GM23248 (cell line): Measurements from ENCODE around the gene ADIPOR2.

Source experiments
- EZH2 ChIP-seq: fragments of 200-600 bp; sonication (generic); IDR thresholded peaks from 2 replicates; pipeline ENCODE4 v1.6.1; 2018; ENCODE audit warnings: antibody characterized with exemption, mild to moderate bottlenecking; ENCODE audit not compliant: insufficient read depth, poor library complexity, severe bottlenecking
- EZH2phosphoT487 ChIP-seq: fragments of 200-600 bp; sonication (generic); IDR thresholded peaks from 2 replicates; pipeline ENCODE4 v1.6.1; 2018; ENCODE audit warnings: antibody characterized with exemption, moderate library complexity, mild to moderate bottlenecking, low read depth; ENCODE audit not compliant: insufficient read depth

- TF ChIP-seq EZH2 (no peak), EZH2phosphoT487 (no peak)
Observed at GRCh38 chr12:1833596-1834028, 142.7 kb downstream of the ADIPOR2 start.
